MM.1S (cell line): ENCODE results near the gene SERPINA4.

Source experiments
- DNase-seq: peaks from one replicate; pipeline ENCODE4 v3.0.0-alpha.2; 2015
- H2AFZ ChIP-seq: fragments of 300-600 bp; sonication (generic); 2 replicates; pipeline ENCODE4 v1.6.0; 2016; ENCODE audit warnings: antibody characterized with exemption, low read length
- H3F3A ChIP-seq: fragments of 300-600 bp; sonication (generic); 2 replicates; pipeline ENCODE4 v1.6.1; 2016; ENCODE audit warnings: mild to moderate bottlenecking, antibody characterized with exemption, low read length, moderate library complexity, mixed read lengths; ENCODE audit not compliant: insufficient read depth
- H3K27ac ChIP-seq: fragments of 300-600 bp; sonication (generic); 2 replicates; pipeline ENCODE4 v1.5.1; 2016; ENCODE audit warnings: mild to moderate bottlenecking, low read length
- H3K27me3 ChIP-seq: fragments of 300-600 bp; sonication (generic); replicated peaks from 2 replicates; pipeline ENCODE4 v1.6.0; 2016; ENCODE audit warnings: low read length; ENCODE audit not compliant: insufficient read depth
- H3K36me3 ChIP-seq: fragments of 300-600 bp; sonication (generic); replicated peaks from 2 replicates; pipeline ENCODE4 v1.6.1; 2016; ENCODE audit warnings: mild to moderate bottlenecking, low read length, mixed read lengths; ENCODE audit not compliant: insufficient read depth
- H3K4me1 ChIP-seq: fragments of 300-600 bp; sonication (generic); 2 replicates; pipeline ENCODE4 v1.6.1; 2016; ENCODE audit warnings: low read length, mixed read lengths
- H3K4me2 ChIP-seq: fragments of 300-600 bp; sonication (generic); 2 replicates; pipeline ENCODE4 v1.6.0; 2016; ENCODE audit warnings: low read depth, low read length
- H3K4me3 ChIP-seq: fragments of 300-600 bp; sonication (generic); 2 replicates; pipeline ENCODE4 v1.5.1; 2016; ENCODE audit warnings: low read length, mixed read lengths
- H3K79me2 ChIP-seq: fragments of 300-600 bp; sonication (generic); 2 replicates; pipeline ENCODE4 v1.6.1; 2016; ENCODE audit warnings: mixed run types, low read length, mixed read lengths
- H3K9ac ChIP-seq: fragments of 300-600 bp; sonication (generic); 2 replicates; pipeline ENCODE4 v1.6.1; 2016; ENCODE audit warnings: low read length, mixed read lengths
- H3K9me2 ChIP-seq: fragments of 300-600 bp; sonication (generic); replicated peaks from 2 replicates; pipeline ENCODE4 v1.6.1; 2016; ENCODE audit warnings: mild to moderate bottlenecking, low read length, mixed read lengths; ENCODE audit not compliant: insufficient read depth
- H3K9me3 ChIP-seq: fragments of 300-600 bp; sonication (generic); replicated peaks from 2 replicates; pipeline ENCODE4 v1.6.1; 2016; ENCODE audit warnings: mild to moderate bottlenecking, low read length, mixed read lengths; ENCODE audit not compliant: insufficient read depth
- H4K20me1 ChIP-seq: fragments of 300-600 bp; sonication (generic); 2 replicates; pipeline ENCODE4 v1.6.1; 2016; ENCODE audit warnings: mild to moderate bottlenecking, low read length, moderate library complexity, mixed read lengths; ENCODE audit not compliant: insufficient read depth
- EZH2 ChIP-seq: fragments of 300-600 bp; sonication (generic); optimal IDR thresholded peaks from 2 replicates; pipeline ENCODE3; 2017; ENCODE audit warnings: low read depth, mild to moderate bottlenecking, antibody characterized with exemption, low read length, mixed read lengths
- EZH2phosphoT487 ChIP-seq: fragments of 300-600 bp; sonication (generic); IDR thresholded peaks from 2 replicates; pipeline ENCODE4 v1.6.1; 2018; ENCODE audit warnings: antibody characterized with exemption, low read length
- TF ChIP-seq, protein P1 (sequence below): fragments of 300-600 bp; sonication (generic); IDR thresholded peaks from 2 replicates; pipeline ENCODE4 v1.5.1; 2016; ENCODE audit warnings: antibody characterized with exemption, low read length, mixed read lengths

Gene SERPINA4

DNA sequence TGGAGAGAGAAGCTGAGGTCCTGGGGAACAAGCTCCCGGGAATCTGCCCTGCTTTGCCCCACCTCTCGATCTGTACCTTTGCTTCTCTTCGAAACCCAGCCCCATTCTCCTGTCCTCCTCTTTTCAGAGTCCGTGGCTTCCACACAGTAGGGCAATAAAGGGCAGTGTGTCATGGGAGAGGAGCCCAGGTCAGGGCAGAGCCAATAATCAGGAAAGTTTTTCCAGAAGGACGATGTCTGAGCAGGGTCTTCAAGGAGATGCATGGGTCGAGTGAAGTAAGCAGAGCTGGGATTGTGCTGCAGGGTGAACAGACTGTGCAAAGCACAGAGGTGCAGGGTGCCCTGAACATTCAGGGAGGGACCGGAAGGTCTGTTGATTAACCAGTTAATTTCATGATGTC is 22.1 kb upstream of the SERPINA4 start:
- no peaks in the 10 kb centered on the region for H3K36me3 ChIP-seq
- no peak overlapping the region for H2AFZ ChIP-seq
- H3K9me2 ChIP-seq, result no peaks in the 10 kb centered on the region
- H3F3A ChIP-seq, result no peaks in the 10 kb centered on the region
- no peak overlapping the region for H3K9ac ChIP-seq
- H3K79me2 ChIP-seq, result no peaks in the 10 kb centered on the region
- H3K4me1 ChIP-seq, result no peaks in the 10 kb centered on the region
- H3K4me2 ChIP-seq, result no peak overlapping the region
- no peaks in the 10 kb centered on the region for H4K20me1 ChIP-seq
- no peaks in the 10 kb centered on the region for H3K9me3 ChIP-seq
- H3K27me3 ChIP-seq, result no peaks in the 10 kb centered on the region
- TF ChIP-seq, protein P1, sequence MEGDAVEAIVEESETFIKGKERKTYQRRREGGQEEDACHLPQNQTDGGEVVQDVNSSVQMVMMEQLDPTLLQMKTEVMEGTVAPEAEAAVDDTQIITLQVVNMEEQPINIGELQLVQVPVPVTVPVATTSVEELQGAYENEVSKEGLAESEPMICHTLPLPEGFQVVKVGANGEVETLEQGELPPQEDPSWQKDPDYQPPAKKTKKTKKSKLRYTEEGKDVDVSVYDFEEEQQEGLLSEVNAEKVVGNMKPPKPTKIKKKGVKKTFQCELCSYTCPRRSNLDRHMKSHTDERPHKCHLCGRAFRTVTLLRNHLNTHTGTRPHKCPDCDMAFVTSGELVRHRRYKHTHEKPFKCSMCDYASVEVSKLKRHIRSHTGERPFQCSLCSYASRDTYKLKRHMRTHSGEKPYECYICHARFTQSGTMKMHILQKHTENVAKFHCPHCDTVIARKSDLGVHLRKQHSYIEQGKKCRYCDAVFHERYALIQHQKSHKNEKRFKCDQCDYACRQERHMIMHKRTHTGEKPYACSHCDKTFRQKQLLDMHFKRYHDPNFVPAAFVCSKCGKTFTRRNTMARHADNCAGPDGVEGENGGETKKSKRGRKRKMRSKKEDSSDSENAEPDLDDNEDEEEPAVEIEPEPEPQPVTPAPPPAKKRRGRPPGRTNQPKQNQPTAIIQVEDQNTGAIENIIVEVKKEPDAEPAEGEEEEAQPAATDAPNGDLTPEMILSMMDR, result no peak
- TF ChIP-seq EZH2 (no peak), EZH2phosphoT487 (no peak)
- DNase-seq, result no peak
- H3K27ac ChIP-seq, result no peak overlapping the region
- H3K4me3 ChIP-seq, result no peak overlapping the region

DNA sequence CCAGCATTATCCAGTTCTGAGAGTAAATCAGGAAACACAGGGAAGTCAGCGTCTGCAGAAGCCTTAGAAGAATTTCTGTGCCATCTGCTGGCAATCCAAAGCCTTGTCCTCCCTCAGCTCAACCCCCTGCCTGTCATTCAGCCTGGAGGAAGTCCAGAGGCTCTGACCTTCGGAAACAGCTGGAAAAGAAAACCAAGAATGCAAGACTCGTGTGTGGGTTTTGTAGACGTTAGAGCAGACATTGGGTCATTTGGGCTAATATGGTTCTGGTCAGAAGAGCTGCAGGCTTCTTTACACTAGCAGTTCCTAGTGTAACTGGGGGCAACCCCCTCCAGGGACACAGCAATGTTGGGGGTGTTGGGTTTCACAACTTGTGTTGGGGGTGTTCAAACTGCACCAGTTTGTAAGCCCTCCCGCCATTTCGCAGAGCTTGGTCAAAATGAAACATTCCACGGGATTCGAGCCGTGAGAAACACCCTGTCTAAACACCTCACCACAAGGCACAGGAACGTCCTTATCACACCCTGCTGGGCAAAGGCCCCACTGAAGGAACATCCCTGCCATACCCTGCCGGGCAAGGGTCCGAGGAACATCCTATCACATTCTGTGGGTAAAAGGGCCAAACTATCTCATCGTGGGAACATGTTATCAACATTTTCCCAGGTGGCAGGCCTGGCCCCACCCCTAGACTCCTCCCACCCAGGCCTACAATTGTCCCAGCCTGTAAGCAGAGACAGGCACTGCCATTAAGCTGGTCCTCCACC is 21.0 kb upstream of the SERPINA4 start:
- DNase-seq, result no peak
- H4K20me1 ChIP-seq, result no peaks in the 10 kb centered on the region
- H3K27me3 ChIP-seq, result no peaks in the 10 kb centered on the region
- no peak overlapping the region for H3K9ac ChIP-seq
- no peak for TF ChIP-seq EZH2phosphoT487
- no peak for TF ChIP-seq EZH2
- TF ChIP-seq, protein P1, result no peak
- H3K36me3 ChIP-seq, result no peaks in the 10 kb centered on the region
- H3K4me2 ChIP-seq, result no peak overlapping the region
- no peaks in the 10 kb centered on the region for H3F3A ChIP-seq
- no peak overlapping the region for H3K27ac ChIP-seq
- H3K9me3 ChIP-seq, result no peaks in the 10 kb centered on the region
- no peaks in the 10 kb centered on the region for H3K79me2 ChIP-seq
- H3K4me3 ChIP-seq, result no peak overlapping the region
- H3K4me1 ChIP-seq, result no peaks in the 10 kb centered on the region
- H2AFZ ChIP-seq, result no peak overlapping the region
- no peaks in the 10 kb centered on the region for H3K9me2 ChIP-seq

DNA sequence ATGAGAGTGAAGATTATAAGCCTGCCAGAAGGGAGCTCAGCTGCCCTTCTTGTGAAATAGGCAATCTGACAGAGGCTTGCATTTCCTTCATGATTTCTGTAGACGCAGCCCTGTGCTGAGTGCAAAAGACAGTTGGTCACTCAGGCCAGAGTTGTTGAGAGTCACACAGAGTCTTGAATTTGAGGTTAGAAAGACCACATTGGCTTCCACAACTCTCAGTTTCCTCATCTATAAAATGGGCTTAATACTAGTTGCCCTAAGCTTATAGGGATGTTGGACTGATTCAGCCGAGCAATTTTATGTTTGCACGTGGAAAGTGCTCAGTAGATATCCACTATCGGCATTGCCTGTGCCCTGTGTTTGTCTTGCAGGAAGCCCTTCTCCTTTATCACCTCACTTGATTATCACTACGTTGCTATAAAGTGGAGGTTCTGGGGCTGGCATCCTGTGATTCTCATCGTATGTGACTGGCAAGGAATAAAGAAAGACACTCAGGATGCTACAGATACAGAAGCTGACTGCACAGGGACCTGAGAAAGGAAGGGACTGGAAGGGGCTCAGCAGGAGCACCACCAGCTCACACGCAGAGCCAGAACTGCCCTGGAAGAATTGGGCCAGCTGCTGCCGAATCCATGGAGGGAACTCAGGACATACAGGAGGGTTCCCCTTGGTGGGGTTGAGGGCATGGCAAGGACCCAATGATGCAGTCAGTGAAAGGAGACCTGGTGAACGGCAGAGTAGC is 19.8 kb upstream of the SERPINA4 start:
- TF ChIP-seq EZH2phosphoT487, result no peak
- no peak for TF ChIP-seq EZH2
- TF ChIP-seq, protein P1, result no peak
- DNase-seq, result no peak
- no peaks in the 10 kb centered on the region for H3K9me3 ChIP-seq
- H3K9ac ChIP-seq, result no peak overlapping the region
- H3K9me2 ChIP-seq, result no peaks in the 10 kb centered on the region
- H3K4me2 ChIP-seq, result no peak overlapping the region
- no peaks in the 10 kb centered on the region for H3K36me3 ChIP-seq
- H4K20me1 ChIP-seq, result no peaks in the 10 kb centered on the region
- H3F3A ChIP-seq, result no peaks in the 10 kb centered on the region
- H3K4me3 ChIP-seq, result no peak overlapping the region
- no peak overlapping the region for H2AFZ ChIP-seq
- H3K27me3 ChIP-seq, result no peaks in the 10 kb centered on the region
- H3K79me2 ChIP-seq, result no peaks in the 10 kb centered on the region
- H3K27ac ChIP-seq, result no peak overlapping the region
- H3K4me1 ChIP-seq, result no peaks in the 10 kb centered on the region
